GM12891 (cell line): Measurements from ENCODE around the gene PKD1L1.

Experiments used
- PAX5 ChIP-seq: IDR thresholded peaks from 2 replicates; pipeline ENCODE4 v1.6.1; 2011; ENCODE audit warnings: low read length, moderate library complexity, mild to moderate bottlenecking; ENCODE audit not compliant: insufficient read depth, severe bottlenecking
- POLR2A ChIP-seq: IDR thresholded peaks from 2 replicates; pipeline ENCODE4 v1.6.1; 2011; ENCODE audit warnings: low read depth, low read length, control low read depth
- POLR2AphosphoS5 ChIP-seq: IDR thresholded peaks from 2 replicates; pipeline ENCODE4 v1.6.1; 2011; ENCODE audit warnings: low read depth, low read length, control low read depth
- POU2F2 ChIP-seq: IDR thresholded peaks from 2 replicates; pipeline ENCODE4 v1.6.1; 2011; ENCODE audit warnings: low read depth, mild to moderate bottlenecking, control low read depth, low read length, moderate library complexity

DNA sequence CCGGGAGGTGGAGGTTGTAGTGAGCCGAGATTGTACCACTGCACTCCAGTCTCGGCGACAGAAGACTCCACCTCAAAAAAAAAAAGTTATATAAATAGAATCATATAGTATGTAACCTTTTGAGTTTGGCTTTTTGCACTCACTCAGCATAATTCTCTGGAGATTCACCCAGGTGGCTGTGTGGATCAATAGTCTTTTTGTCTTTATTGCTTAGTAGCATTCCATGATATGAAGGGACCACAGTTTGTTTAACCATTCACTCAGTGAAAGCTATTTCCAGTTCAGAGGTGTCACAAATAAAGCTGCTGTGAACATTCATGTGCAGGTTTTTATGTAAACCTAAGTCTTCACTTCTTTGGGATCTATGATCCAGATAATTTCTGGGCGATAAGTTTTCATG is 167.7 kb downstream of the PKD1L1 start:
- TF ChIP-seq POLR2AphosphoS5 (no peak), POLR2A (no peak), POU2F2 (no peak), PAX5 (no peak)
